ENCODE measurements around the gene CATSPER1.

CATSPER1 gene

DNA sequence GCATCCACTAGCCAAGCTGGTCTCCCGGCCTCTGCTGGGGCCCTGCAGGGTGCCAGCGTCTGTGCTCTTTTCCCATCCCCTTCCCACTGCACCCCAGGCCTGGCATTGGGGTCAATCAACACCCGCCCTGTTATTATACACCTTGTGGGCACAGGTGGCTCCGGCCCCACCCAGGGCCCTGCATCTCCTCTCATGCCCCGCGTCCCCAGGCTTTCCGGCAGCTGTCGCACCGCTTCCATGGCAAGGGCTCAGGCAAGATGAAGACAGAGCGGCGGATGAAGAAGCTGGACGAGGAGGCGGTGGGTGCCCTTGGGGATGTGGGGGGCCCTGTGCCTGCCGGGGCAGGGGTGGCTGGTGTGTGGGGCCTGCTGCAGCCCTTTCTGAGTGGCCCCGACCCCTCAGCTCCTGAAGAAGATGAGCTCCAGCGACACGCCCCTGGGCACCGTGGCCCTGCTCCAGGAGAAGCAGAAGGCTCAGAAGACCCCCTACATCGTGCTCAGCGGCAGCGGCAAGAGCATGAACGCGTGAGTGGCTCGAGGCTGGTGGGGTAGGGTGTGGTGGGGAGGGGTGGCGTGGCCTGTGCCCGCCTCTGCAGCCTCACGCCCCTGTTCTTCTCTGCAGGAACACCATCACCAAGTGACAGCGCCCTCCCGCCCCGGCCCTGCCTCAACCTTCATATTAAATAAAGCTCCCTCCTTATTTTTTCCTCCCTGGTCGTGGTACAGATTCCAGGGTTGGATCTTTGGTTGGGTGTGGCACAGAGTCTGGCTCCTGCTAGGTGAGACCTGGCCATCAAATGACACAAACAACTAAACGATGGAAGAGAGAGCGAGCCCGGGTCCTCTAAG, 47.7 kb downstream of the CATSPER1 start:
- in situ Hi-C loops (cut with HindIII; ENCODE audit: low pct_unique_long_range_greater_than_20kb, low sequenced_read_pairs) = no loop called here
- DNase-seq (ENCODE audit: low read depth in 1 of 2, low spot score in 1 of 2) = no peak
- no peak for TF ChIP-seq JUND (IDR thresholded peaks at IDR 0.05; ENCODE audit: low read depth)

DNA sequence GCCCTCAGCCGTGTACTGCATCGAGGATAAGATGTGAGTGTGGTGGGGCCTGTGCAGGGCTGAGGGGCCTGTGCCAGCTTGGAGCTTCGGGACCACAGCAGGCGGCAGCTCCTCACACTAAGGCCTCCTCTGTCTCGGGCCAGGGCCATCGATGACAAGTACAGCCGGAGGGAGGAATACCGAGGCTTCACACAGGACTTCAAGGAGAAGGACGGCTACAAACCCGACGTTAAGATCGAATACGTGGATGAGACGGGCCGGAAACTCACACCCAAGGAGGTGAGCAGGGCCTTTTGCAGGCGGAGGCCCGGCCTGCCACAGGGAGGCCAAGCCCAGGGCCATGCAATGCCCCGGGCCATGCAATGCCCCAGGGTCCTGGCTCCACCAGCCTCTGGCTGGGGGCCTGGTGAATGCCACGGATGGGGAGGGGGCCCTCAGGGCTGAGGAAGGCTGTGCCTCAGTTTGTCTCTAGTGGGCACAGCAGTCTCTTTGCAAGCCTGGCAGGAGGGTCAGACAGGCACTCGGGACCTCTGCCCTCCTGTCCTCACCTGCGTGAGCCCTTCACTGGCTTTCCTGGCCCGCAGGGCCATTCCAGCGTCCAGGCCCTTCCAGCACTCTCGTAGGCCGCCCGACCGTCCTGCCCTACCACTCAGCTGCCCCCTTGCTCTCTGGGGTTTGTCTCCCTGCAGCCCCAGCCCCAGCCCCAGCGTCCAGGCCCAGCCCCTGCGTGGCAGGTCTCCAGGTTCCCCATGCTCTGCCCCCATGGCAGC, 48.5 kb downstream of the CATSPER1 start:
- DNase-seq (ENCODE audit: low read depth in 1 of 2, low spot score in 1 of 2) = no peak
- in situ Hi-C loops (cut with HindIII; ENCODE audit: low pct_unique_long_range_greater_than_20kb, low sequenced_read_pairs) = no loop called here
- TF ChIP-seq JUND (IDR thresholded peaks at IDR 0.05; ENCODE audit: low read depth) = no peak

DNA sequence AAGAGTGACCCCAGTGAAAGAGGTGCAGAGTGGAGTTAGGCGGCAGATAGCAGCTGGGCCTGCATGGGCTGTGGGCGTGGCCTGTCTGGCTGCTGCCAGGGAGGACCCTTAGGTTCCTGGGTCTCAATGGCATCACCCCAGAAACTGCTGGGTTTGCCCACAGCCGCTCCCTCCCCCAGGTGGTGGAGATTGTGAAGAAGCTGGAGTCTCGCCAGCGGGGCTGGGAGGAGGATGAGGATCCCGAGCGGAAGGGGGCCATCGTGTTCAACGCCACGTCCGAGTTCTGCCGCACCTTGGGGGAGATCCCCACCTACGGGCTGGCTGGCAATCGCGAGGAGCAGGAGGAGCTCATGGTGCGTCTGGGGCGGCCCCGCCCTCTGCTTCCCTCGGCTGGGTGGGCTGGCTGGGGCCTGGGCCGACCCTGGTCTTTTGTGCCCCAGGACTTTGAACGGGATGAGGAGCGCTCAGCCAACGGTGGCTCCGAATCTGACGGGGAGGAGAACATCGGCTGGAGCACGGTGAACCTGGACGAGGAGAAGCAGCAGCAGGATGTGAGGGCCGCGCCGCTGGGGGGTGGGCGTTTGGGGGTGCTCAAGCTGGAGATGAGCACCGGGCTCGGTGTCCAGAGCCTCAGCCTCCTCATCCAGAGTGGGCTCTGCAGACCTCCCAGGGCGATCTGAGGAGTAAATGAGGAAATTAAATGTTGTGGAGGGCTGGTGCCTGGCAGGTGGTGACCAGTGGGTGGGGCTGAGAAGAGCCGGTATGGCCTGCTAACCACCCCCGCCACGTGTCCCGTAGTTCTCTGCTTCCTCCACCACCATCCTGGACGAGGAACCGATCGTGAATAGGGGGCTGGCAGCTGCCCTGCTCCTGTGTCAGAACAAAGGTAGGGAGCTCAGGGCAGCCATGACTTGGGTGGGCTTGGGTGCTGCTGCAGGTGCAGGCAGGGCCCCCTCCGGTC, 49.8 kb downstream of the CATSPER1 start:
- in situ Hi-C loops (cut with HindIII; ENCODE audit: low pct_unique_long_range_greater_than_20kb, low sequenced_read_pairs) = no loop called here
- no peak for TF ChIP-seq JUND (IDR thresholded peaks at IDR 0.05; ENCODE audit: low read depth)
- no peak for DNase-seq (ENCODE audit: low read depth in 1 of 2, low spot score in 1 of 2)

DNA sequence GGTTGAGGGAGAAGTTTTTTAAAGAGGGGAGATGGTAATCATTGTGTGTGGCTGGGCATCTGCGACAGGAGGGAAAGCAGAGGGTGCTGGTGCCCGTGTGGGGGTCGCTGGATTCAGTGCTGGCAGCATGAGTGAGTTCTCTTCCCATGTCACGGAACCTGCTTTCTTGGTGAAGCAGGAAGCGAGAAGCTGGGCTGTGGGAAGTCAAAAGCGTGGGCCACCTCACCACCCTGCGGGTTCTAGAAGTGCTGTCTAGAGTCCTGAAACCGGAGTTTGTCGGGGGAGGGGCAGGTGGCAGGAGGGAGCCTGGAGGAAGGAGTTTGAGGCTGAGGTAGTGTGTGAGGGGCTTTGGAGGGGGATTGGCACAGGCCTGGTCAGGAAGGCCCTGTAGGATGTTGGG, 50.5 kb downstream of the CATSPER1 start:
- TF ChIP-seq JUND (IDR thresholded peaks at IDR 0.05; ENCODE audit: low read depth) = no peak
- DNase-seq (ENCODE audit: low read depth in 1 of 2, low spot score in 1 of 2) = no peak
- in situ Hi-C loops (cut with HindIII; ENCODE audit: low pct_unique_long_range_greater_than_20kb, low sequenced_read_pairs) = no loop called here

DNA sequence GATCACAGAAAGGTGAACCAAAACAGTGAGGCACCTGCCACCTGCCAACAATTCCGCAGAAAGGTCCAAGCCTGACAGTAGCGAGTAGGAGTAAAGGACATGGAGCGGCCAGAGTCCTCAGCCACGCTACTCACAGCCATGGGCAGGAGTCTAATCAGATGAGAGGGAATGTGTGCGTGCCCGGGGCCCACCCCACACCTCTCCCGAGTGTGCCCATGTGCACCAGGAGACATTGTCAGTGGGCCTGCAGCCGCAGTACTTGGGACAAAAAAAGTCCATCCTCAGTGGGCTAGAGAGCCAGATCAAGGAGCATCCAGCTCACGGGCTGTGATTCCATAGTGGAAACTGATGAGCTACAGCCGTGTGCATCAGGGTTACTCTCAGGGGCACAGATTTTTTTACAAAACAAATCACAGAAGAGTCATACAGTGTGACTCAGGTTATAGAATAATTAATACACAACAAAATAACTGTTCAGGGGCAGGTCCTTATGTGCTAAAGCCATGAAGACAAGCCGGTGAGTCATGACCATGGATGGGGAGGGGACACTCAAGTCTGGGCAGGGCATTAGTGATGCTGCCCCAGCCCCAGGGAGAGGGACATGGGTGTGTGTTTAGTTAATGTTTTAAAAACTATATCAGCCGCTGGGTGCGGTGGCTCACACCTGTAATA, 52.7 kb downstream of the CATSPER1 start:
- in situ Hi-C loops (cut with HindIII; ENCODE audit: low pct_unique_long_range_greater_than_20kb, low sequenced_read_pairs) = no loop called here
- no peak for TF ChIP-seq JUND (IDR thresholded peaks at IDR 0.05; ENCODE audit: low read depth)
- DNase-seq (ENCODE audit: low read depth in 1 of 2, low spot score in 1 of 2) = no peak

DNA sequence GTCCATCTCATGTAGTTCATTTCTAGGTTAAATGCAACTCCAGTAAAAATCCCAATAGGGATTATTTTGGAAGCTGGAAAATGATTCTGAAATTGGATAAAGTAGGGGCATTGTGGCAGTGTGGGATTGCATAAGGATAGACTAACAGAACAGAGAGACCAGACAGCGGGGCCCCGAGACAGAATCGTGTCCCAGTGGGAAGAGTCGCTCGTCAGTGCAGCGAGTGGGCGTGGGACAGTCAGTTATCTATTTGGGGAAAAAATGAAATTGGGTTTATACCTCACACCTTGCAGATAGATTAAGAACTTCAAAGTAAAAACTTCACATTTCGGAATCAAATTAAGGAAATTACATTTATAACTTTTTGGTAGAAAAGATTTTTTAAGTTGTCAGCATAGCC, 54.2 kb downstream of the CATSPER1 start:
- in situ Hi-C loops (cut with HindIII; ENCODE audit: low pct_unique_long_range_greater_than_20kb, low sequenced_read_pairs) = no loop called here
- DNase-seq (ENCODE audit: low read depth in 1 of 2, low spot score in 1 of 2) = no peak
- no peak for TF ChIP-seq JUND (IDR thresholded peaks at IDR 0.05; ENCODE audit: low read depth)

DNA sequence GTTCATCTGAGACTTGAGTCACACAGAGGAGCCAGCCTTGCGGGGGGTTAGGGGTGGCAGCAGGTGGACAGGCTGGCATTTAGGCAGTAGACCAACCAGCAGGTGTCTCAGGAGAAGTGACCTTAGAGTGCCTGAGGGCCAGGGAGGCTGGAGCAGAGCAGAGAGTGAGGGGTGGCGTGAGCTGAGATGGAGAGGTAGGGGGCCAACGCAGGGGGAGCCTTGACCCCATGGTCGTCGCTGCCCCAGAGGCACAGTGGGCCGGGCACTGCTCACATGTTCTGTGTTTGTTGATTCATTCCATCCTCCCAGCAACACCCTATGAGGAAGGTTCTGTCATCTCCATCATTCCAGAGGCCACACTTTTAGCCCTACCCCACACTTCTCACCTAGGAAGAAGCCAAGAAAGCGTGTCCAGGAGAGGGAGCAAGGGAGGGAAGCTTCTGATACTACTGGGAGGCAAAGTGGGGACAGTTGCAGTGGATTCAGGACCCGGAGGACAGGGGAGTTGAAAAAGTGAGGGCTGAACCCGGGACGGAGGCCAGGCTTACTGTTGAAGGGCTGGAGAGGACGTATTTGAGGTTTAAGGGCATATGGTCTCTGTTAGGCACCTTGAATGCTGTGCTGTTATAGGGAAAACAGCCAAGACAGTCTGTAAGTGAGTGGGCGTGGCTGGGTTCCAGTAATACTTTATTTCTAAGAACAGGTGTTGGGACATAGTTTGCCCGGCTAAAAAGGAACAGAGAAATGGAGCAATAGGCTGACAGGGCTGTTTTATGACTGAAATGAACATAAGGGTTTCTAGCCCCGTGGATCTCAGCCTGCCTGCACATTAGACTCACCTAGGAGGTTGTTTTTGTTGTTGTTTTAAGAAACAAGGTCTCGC, 57.4 kb downstream of the CATSPER1 start:
- TF ChIP-seq JUND (IDR thresholded peaks at IDR 0.05; ENCODE audit: low read depth) = no peak
- in situ Hi-C loops (cut with HindIII; ENCODE audit: low pct_unique_long_range_greater_than_20kb, low sequenced_read_pairs) = no loop called here
- no peak for DNase-seq (ENCODE audit: low read depth in 1 of 2, low spot score in 1 of 2)

DNA sequence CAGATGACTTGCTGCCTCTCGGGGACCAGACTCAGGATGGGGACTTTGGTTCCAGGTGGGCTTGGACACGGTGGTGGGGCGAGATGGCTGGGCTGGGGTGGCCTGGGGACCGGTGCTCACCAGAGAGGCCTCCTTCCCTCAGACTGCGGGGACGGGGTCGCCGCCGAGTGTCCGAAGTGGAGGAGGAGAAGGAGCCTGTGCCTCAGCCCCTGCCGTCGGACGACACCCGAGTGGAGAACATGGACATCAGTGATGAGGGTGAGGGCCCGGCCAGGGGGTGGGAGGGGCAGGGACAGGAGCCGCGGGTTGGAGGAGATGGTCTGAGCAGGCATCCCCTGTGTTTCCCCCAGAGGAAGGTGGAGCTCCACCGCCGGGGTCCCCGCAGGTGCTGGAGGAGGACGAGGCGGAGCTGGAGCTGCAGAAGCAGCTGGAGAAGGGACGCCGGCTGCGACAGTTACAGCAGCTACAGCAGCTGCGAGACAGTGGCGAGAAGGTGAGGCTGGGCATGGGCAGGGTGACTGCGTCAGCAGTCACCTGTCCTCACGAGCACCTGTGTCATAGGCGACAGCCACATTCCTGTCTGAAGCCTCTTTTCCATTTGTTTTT, 58.8 kb downstream of the CATSPER1 start:
- in situ Hi-C loops (cut with HindIII; ENCODE audit: low pct_unique_long_range_greater_than_20kb, low sequenced_read_pairs) = no loop called here
- TF ChIP-seq JUND (IDR thresholded peaks at IDR 0.05; ENCODE audit: low read depth) = no peak
- DNase-seq (ENCODE audit: low read depth in 1 of 2, low spot score in 1 of 2) = no peak

All from T47D (cell line).